Cardiac muscle cell (in vitro differentiated cells and primary cell): Measurements from ENCODE around the gene CCDC178. TPM values are rescaled to one million over a fixed set of nuclear protein-coding genes. Genes with fewer than 3 reads are reported as not detected.
A peak's percentile ranks its signal among the peaks of the same experiment; 100 is the strongest.
"Not testable (repeated sequence)": the region's sequence is repeated elsewhere in the genome, so short reads cannot be mapped to it uniquely, and the experiment has no call there.

ENCODE experiments used
- DNase-seq, 2 donors: peaks; one replicate each; pipeline versions ENCODE4 v3.0.0 to v3.0.0-alpha.2; 2010 to 2017; ENCODE audit warnings: low read depth in 1 of 2, low spot score in 1 of 2
- H3K27ac ChIP-seq: fragments of 200-600 bp; sonication (generic); 2 replicates; pipeline ENCODE4 v1.5.1; 2016
- H3K27me3 ChIP-seq: fragments of 200-600 bp; sonication (generic); 2 replicates; pipeline ENCODE4 v1.6.0; 2016; ENCODE audit warnings: control low read depth
- H3K36me3 ChIP-seq: fragments of 200-600 bp; sonication (generic); 2 replicates; pipeline ENCODE4 v1.5.1; 2016; ENCODE audit warnings: control low read depth
- H3K4me1 ChIP-seq: fragments of 200-600 bp; sonication (generic); 2 replicates; pipeline ENCODE4 v1.8.1; 2017; ENCODE audit warnings: low read depth, mild to moderate bottlenecking, mixed run types
- H3K4me3 ChIP-seq: fragments of 200-600 bp; sonication (generic); 2 replicates; pipeline ENCODE4 v1.5.1; 2016; ENCODE audit warnings: mild to moderate bottlenecking
- H3K9me3 ChIP-seq: fragments of 200-600 bp; sonication (generic); 2 replicates; pipeline ENCODE4 v1.5.1; 2017; ENCODE audit warnings: low read depth, mild to moderate bottlenecking, control low read depth
- CTCF ChIP-seq: IDR thresholded peaks from 2 replicates; pipeline ENCODE4 v1.5.1; 2012; ENCODE audit warnings: low read depth, mild to moderate bottlenecking, low read length
- polyA plus RNA-seq: library from polyadenylated mRNA; unstranded; fragments of >200 nt; fragmentation: Nextera tagmentation; extraction: Ambion mirVana; gene quantifications from 2 replicates; pipeline ENCODE4 v1.2.1, GENCODE V29; 2016
- total RNA-seq: library from RNA; depleted of rRNA; stranded (reverse); fragments of >200 nt; gene quantifications from 2 replicates; pipeline ENCODE4 v1.2.3, GENCODE V29; 2016

CCDC178 gene
- total and polyA plus RNA-seq, 2 experiments from 2014 or later: 0.82 TPM; not detected in 1

DNA sequence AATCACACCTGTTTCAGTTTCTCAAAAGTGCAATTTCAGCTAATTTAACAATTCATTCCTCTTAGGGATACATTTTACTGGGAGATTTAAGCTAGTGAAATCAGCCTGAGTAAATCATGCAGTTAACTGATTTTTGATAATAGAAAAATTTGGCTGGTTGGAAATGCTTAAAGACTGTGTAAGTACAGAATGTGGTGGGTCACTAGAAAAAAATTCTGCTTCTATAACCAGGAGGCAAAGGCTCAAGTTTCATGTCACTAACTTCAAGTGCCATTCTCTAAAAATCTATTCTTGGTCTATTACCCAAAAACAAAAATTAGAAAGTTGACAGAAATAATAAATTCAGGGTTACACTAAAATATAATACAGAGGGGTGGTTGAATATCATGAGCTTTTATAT is 271.3 kb downstream of the CCDC178 start:
- DNase-seq: peak in 1 of 2 donors; percentile 10
- TF ChIP-seq CTCF: no peak
- H3K27ac ChIP-seq: no peak overlapping the region
- no peak overlapping the region for H3K4me3 ChIP-seq
- H3K9me3 ChIP-seq: no peaks in the 10 kb centered on the region
- H3K27me3 ChIP-seq: no peaks in the 10 kb centered on the region
- peaks cover 8% of the 10 kb centered on the region for H3K4me1 ChIP-seq
- H3K36me3 ChIP-seq: no peaks in the 10 kb centered on the region

- not testable (repeated sequence) for H3K4me1 ChIP-seq, H3K9me3 ChIP-seq, H3K36me3 ChIP-seq, H3K4me3 ChIP-seq, H3K27ac ChIP-seq, DNase-seq, H3K27me3 ChIP-seq
These were observed 276.4 kb downstream of the CCDC178 start for GRCh38 chr18:33164121-33164520.

GRCh38 chr18:33161131-33161530 is 279.4 kb downstream of the CCDC178 start:
- Histone ChIP-seq H3K9me3 (no peaks in the 10 kb centered on the region), H3K4me1 (peaks cover 17% of the 10 kb centered on the region), H3K4me3 (no peak overlapping the region), H3K36me3 (no peaks in the 10 kb centered on the region), H3K27ac (no peak overlapping the region), H3K27me3 (no peaks in the 10 kb centered on the region)
- TF ChIP-seq CTCF: no peak
- no peak for DNase-seq

DNA sequence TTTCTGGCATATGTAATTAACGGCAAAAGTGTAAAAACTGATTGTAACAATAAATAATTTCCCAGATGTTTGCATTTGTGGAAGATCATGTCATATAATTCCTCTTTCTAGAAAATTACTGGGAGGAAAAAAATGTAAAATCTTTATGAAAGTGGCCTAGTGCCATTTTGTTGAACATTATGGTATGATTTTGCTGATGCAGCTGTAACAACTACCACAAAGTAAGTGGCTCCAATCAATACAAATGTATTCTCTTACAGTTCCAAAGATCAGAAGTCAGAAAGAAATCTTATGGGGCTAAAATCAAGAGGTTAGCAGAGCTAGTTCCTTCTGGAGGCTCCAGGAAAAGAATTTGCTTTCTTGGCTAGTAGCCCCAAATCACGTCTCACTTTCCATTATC is 281.4 kb downstream of the CCDC178 start:
- Histone ChIP-seq H3K4me3 (no peak overlapping the region), H3K36me3 (no peaks in the 10 kb centered on the region), H3K9me3 (no peaks in the 10 kb centered on the region), H3K27ac (no peak overlapping the region), H3K27me3 (no peaks in the 10 kb centered on the region), H3K4me1 (peaks cover 17% of the 10 kb centered on the region)
- no peak for DNase-seq
- no peak for TF ChIP-seq CTCF

DNA sequence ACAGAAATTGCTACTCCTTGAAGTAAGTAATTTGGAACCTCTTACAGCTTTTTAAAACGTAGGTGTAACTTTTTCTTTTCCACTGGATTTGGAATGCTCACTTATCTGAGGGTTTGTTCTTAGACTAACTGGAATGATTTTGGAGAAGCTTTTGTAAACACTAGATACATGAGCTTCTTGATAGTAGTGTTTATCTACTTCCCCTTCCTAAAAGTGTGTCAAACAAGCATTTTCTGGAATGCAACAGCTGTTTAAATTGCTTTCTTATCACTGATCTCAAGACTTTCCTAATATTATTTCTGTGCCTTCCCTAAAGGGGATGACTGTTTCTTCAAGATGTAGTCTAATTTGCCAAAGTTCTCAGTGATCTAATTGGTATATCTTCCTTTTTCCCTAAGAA is 282.6 kb downstream of the CCDC178 start:
- no peak for DNase-seq
- H3K36me3 ChIP-seq: no peaks in the 10 kb centered on the region
- TF ChIP-seq CTCF: no peak
- H3K27me3 ChIP-seq: no peaks in the 10 kb centered on the region
- no peaks in the 10 kb centered on the region for H3K9me3 ChIP-seq
- H3K4me3 ChIP-seq: no peak overlapping the region
- H3K27ac ChIP-seq: peak overlapping the region; percentile 40
- H3K4me1 ChIP-seq: peaks cover 17% of the 10 kb centered on the region

- peaks cover 17% of the 10 kb centered on the region for H3K4me1 ChIP-seq
- no peaks in the 10 kb centered on the region for H3K27me3 ChIP-seq
- H3K36me3 ChIP-seq: no peaks in the 10 kb centered on the region
- H3K27ac ChIP-seq: no peak overlapping the region
- no peak overlapping the region for H3K4me3 ChIP-seq
- no peaks in the 10 kb centered on the region for H3K9me3 ChIP-seq
- TF ChIP-seq CTCF: no peak
- no peak for DNase-seq
These were observed 283.5 kb downstream of the CCDC178 start for GRCh38 chr18:33156906-33157470.
